ENCODE measurements around the gene NCK2.

The NCK2 gene

GRCh38 chr2:105789745-105790460 lies 45.2 kb downstream of the NCK2 start:
- peak in 1 of 2 donors; percentile 30 for DNase-seq (ENCODE audit: extremely low read depth in 1 of 2, low read depth in 1 of 2)

GRCh38 chr2:105790461-105791149 lies 45.9 kb downstream of the NCK2 start:
- DNase-seq (ENCODE audit: extremely low read depth in 1 of 2, low read depth in 1 of 2): no peak

GRCh38 chr2:105791229-105791628 lies 46.5 kb downstream of the NCK2 start:
- DNase-seq (ENCODE audit: extremely low read depth in 1 of 2, low read depth in 1 of 2): no peak

- DNase-seq (ENCODE audit: extremely low read depth in 1 of 2, low read depth in 1 of 2): no peak
Observed at GRCh38 chr2:105792561-105792960, 47.8 kb downstream of the NCK2 start.

- no peak for DNase-seq (ENCODE audit: extremely low read depth in 1 of 2, low read depth in 1 of 2)
Observed at GRCh38 chr2:105793196-105793975, 48.7 kb downstream of the NCK2 start.

- no peak for DNase-seq (ENCODE audit: extremely low read depth in 1 of 2, low read depth in 1 of 2)
Observed at GRCh38 chr2:105794926-105795574, 50.3 kb downstream of the NCK2 start.

GRCh38 chr2:105795575-105795934 lies 50.8 kb downstream of the NCK2 start:
- DNase-seq (ENCODE audit: extremely low read depth in 1 of 2, low read depth in 1 of 2): no peak

GRCh38 chr2:105796131-105796638 lies 51.5 kb downstream of the NCK2 start:
- DNase-seq (ENCODE audit: extremely low read depth in 1 of 2, low read depth in 1 of 2): no peak

- no peak for DNase-seq (ENCODE audit: extremely low read depth in 1 of 2, low read depth in 1 of 2)
Observed at GRCh38 chr2:105796791-105797190, 52.1 kb downstream of the NCK2 start.

- no peak for DNase-seq (ENCODE audit: extremely low read depth in 1 of 2, low read depth in 1 of 2)
Observed at GRCh38 chr2:105797298-105797819, 52.6 kb downstream of the NCK2 start.

GRCh38 chr2:105798595-105798994 lies 53.9 kb downstream of the NCK2 start:
- DNase-seq (ENCODE audit: extremely low read depth in 1 of 2, low read depth in 1 of 2): no peak

GRCh38 chr2:105800036-105800713 lies 55.5 kb downstream of the NCK2 start:
- DNase-seq (ENCODE audit: extremely low read depth in 1 of 2, low read depth in 1 of 2): no peak

- no peak for DNase-seq (ENCODE audit: extremely low read depth in 1 of 2, low read depth in 1 of 2)
Observed at GRCh38 chr2:105800953-105801635, 56.4 kb downstream of the NCK2 start.

- DNase-seq (ENCODE audit: extremely low read depth in 1 of 2, low read depth in 1 of 2): no peak
Observed at GRCh38 chr2:105801961-105802360, 57.2 kb downstream of the NCK2 start.

GRCh38 chr2:105802587-105802986 lies 57.9 kb downstream of the NCK2 start:
- peak in 1 of 2 donors; percentile 38 for DNase-seq (ENCODE audit: extremely low read depth in 1 of 2, low read depth in 1 of 2)

- no peak for DNase-seq (ENCODE audit: extremely low read depth in 1 of 2, low read depth in 1 of 2)
Observed at GRCh38 chr2:105803337-105803736, 58.6 kb downstream of the NCK2 start.

GRCh38 chr2:105803773-105804172 lies 59.1 kb downstream of the NCK2 start:
- DNase-seq (ENCODE audit: extremely low read depth in 1 of 2, low read depth in 1 of 2): no peak

GRCh38 chr2:105804266-105804665 lies 59.6 kb downstream of the NCK2 start:
- no peak for DNase-seq (ENCODE audit: extremely low read depth in 1 of 2, low read depth in 1 of 2)

GRCh38 chr2:105806996-105807395 lies 62.3 kb downstream of the NCK2 start:
- DNase-seq (ENCODE audit: extremely low read depth in 1 of 2, low read depth in 1 of 2): no peak
